Small intestine (tissue), 7 donors: ENCODE results near the gene HADHA. TPM values are rescaled to one million over a fixed set of nuclear protein-coding genes. Genes with fewer than 3 reads are reported as not detected.
A peak's percentile ranks its signal among the peaks of the same experiment; 100 is the strongest.

Experiments used
- DNase-seq, 2 donors: peaks; one replicate each; pipeline versions ENCODE4 v3.0.0 to v3.0.0-alpha.2; 2013
- FAIRE-seq: peaks from 2 replicates; lab custom pipeline; 2012; peaks lifted over from hg19 to GRCh38; lab: Jason Lieb, UNC
- H3K27ac ChIP-seq, 3 donors: one replicate each; pipeline ENCODE4 v1.5.1; 2013; ENCODE audit warnings: low read length in 2 of 3, mild to moderate bottlenecking in 2 of 3, control low read depth in 1 of 3, inconsistent platforms in 1 of 3, low read depth in 1 of 3, moderate library complexity in 1 of 3
- H3K27me3 ChIP-seq, 3 donors: one replicate each; pipeline ENCODE4 v1.6.1; 2013; ENCODE audit warnings: low read length in 3 of 3, inconsistent platforms in 1 of 3; ENCODE audit not compliant: control insufficient read depth in 3 of 3, insufficient read depth in 3 of 3
- H3K36me3 ChIP-seq, 3 donors: one replicate each; pipeline ENCODE4 v1.6.1; 2013; ENCODE audit warnings: low read length in 3 of 3, inconsistent platforms in 1 of 3, low read depth in 1 of 3, mild to moderate bottlenecking in 1 of 3, moderate library complexity in 1 of 3; ENCODE audit not compliant: control insufficient read depth in 3 of 3, insufficient read depth in 2 of 3
- H3K4me1 ChIP-seq, 3 donors: one replicate each; pipeline ENCODE4 v1.6.1; 2013; ENCODE audit warnings: low read length in 2 of 3, inconsistent platforms in 1 of 3, low read depth in 1 of 3, mild to moderate bottlenecking in 1 of 3, moderate library complexity in 1 of 3; ENCODE audit not compliant: control insufficient read depth in 3 of 3, insufficient read depth in 2 of 3
- H3K4me3 ChIP-seq, 3 donors: one replicate each; pipeline ENCODE4 v1.5.1; 2013; ENCODE audit warnings: low read length in 3 of 3, control low read depth in 1 of 3, inconsistent platforms in 1 of 3, low read depth in 1 of 3, mild to moderate bottlenecking in 1 of 3, moderate library complexity in 1 of 3
- H3K9me3 ChIP-seq, 2 donors: one replicate each; pipeline ENCODE4 v1.6.1; 2013; ENCODE audit warnings: low read depth in 1 of 2, low read length in 1 of 2; ENCODE audit not compliant: control insufficient read depth in 2 of 2, insufficient read depth in 1 of 2
- WGBS, 3 donors: extraction: QIAGEN DNeasy Blood & Tissue Kit; methylation state at CpG; one replicate each; pipeline ENCODE4 v1.1.7; 2013; 5-methylcytosine and 5-hydroxymethylcytosine counted together
- polyA plus RNA-seq, 4 donors: library from polyadenylated mRNA; stranded (reverse) in 3 of 4; unstranded in 1 of 4; fragments of 200-250 nt in 3 of 4; fragments of 120-200 nt in 1 of 4; gene quantifications; one replicate each; pipeline versions ENCODE4 v1.2.1 to v1.2.3, GENCODE V29; 2013
- donor health status: healthy with polysubstance abuse.
- donor health status: control.
- donor health status: control.
- donor health status: Bipolar disorder and iron deficiency.
- donor health status: healthy.

Gene HADHA
- polyA plus RNA-seq, 4 donors, result 145 to 217 (median 189) TPM

DNA sequence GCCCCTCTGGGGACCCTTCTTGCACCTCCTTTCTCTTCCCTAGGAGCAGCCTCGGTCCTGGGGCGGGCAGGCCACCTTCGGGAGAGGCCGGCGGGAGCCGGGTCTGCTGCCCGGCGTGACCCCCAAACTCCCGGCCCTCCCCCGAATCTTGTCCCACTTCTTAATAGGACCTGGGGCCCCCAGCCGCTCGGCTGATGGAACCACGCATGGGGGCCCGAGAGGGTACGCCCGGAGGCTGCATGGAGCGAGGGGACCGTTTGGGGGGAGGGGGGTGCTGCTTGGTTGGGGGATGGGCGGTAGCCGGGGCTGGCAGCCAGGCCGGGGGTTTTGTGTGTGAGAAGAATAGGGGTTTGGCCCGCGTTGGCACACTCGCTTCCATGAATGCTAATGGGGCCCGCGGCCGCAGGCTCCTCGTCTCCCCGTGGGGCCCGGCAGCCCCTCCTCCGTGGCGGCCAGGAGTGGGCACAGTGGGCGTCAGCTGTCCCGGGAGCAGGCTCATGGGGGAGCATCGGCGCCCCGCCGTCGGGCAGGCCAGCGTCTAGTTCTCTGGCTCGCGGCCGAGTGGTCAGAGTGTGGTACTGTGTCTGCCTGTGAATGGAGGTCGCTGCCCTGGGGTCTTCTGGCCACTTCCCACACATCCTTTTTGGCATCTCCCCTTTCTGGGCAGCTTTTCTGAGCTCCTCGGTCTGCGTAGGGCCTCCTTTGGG lies 70.5 kb downstream of the HADHA start:
- Histone ChIP-seq H3K27me3 (peaks cover 0 to 38% (median 19%) of the 10 kb centered on the region in 3 donors), H3K27ac (no peak overlapping the region), H3K36me3 (no peaks in the 10 kb centered on the region), H3K4me1 (peaks cover 0 to 4% (median 0%) of the 10 kb centered on the region in 3 donors), H3K4me3 (peak overlapping the region in 1 of 3 donors; percentile 41), H3K9me3 (no peaks in the 10 kb centered on the region)
- DNase-seq (no peak), FAIRE-seq (no peak)
- WGBS, 3 donors, result 22 to 32% (median 30%) methylated on average over 35 to 46 of the region's 46 CpGs

DNA sequence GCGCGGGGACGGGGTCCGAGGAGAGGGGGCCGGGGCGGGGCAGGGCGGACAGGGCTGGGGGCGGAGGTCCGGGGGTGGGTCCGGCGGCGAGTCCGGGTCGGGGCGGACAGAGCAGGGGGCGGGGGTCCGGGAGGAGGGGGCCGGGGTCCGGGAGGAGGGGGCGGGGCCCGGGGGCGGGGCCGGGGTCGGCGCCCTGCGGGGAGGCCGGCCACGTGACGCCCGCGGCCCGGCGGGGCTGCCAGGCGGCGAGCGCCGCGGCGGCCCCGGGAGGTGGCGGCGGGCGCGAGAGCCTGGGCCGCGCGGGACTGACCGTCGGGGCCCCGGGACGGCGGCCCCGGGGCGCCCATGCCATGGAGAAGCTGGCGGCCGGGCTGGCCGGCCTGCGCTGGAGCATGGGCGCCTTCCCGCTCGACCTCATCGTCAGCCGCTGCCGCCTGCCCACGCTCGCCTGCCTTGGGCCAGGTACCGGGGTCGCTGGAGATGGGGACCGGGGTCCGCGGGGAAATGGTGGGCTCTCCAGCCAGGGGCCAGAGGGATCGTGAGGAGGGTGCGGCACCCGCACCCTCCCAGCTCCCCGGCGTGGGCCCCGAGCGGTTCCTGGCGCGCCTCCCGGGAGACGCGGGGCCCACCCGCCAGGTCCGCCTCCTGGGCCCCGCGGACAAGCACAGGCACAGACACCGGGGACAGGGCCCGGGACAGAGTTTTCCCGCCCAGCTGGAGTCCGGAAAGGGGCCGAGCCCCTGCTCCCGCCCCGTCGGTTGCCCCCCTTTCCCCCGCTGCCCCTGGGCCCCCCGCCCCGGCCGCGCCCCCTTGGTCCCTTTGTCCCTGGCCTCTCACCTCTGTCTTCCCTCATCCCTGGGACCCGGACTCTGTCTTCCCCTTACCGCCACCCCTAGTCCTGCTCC lies 71.3 kb downstream of the HADHA start, which contains the start of gene GAREM2:
GAREM2 (plus strand) TSS at position 218 of the 905 bp plus-strand sequence; CDS start at position 351, 133 bp downstream.
- H3K4me3 ChIP-seq, result peak within 1 kb of the TSS; percentile 12 to 56 (median 41)
- no peaks in the 10 kb centered on the region for H3K9me3 ChIP-seq
- H3K36me3 ChIP-seq, result no peaks in the 10 kb centered on the region
- peaks cover 0 to 38% (median 19%) of the 10 kb centered on the region in 3 donors for H3K27me3 ChIP-seq
- no peak within 1 kb of the TSS for H3K27ac ChIP-seq
- WGBS, 3 donors, result 1 to 3% (median 2%) methylated on average over 10 to 102 of the region's 102 CpGs
- H3K4me1 ChIP-seq, result peaks cover 0 to 4% (median 0%) of the 10 kb centered on the region in 3 donors
- DNase-seq, result peak in 1 of 2 donors; percentile 48
- FAIRE-seq, result no peak

DNA sequence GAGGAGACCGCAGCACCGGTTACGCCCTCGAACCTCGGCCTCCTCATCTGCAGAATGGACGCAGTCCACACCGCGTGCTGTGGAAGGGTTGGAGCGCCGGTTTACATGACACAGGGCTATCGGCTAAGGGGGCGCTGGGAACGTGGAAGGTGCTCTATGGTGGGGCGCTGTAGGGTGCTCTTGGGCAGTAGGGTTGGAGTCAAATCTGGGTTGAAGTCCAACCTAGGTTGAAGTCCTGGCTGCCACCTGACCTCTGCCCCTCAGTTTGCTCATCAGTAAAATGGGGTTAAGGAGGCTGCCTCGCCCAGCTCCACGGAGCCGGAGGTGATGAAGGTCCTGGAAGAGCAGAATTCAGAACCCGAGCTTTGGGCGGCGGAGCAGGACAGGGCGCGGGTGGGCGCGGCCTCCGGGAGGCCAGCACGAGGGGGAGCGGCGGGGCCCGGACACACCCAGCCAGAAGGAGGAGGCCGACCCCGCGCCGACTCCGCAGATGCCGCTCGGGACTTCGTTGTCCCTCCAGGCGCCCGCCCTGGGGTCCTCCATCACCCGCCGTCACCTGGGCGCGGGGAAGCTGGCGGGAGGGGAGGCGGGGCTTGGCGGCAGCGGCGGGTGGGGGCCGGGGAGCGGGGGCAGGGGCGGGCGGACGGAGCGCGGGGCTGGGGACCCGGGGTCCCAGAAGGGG lies 72.1 kb downstream of the HADHA start:
- peak overlapping the region in 1 of 3 donors; percentile 56 for H3K4me3 ChIP-seq
- H3K4me1 ChIP-seq, result peaks cover 0 to 4% (median 0%) of the 10 kb centered on the region in 3 donors
- FAIRE-seq (no peak), DNase-seq (peak in 1 of 2 donors; percentile 45)
- peaks cover 0 to 38% (median 19%) of the 10 kb centered on the region in 3 donors for H3K27me3 ChIP-seq
- no peak overlapping the region for H3K27ac ChIP-seq
- no peaks in the 10 kb centered on the region for H3K9me3 ChIP-seq
- no peaks in the 10 kb centered on the region for H3K36me3 ChIP-seq
- WGBS, 3 donors, result 15 to 25% (median 19%) methylated on average over 39 to 56 of the region's 56 CpGs

DNA sequence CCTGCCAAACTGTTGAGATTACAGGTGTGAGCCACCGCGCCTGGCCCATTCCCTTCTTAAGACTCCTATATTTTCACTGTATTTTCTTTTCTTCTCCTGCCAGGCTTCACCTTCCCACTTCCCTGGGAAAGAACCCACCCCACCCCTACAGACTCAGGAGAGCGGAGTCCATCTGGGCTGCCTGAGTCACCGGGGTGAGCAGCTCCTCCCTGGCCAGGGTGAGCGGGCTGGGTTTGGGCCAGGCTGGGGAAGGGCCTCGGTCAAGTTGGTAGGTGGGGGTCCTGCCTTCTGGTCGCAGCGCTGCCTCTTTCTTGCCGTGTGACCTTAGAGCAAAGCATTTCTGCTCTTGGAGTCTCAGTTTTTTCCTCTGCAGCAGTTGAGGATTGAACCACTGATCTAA lies 73.6 kb downstream of the HADHA start:
- peaks cover 0 to 4% (median 0%) of the 10 kb centered on the region in 3 donors for H3K4me1 ChIP-seq
- no peak overlapping the region for H3K27ac ChIP-seq
- no peaks in the 10 kb centered on the region for H3K36me3 ChIP-seq
- no peaks in the 10 kb centered on the region for H3K9me3 ChIP-seq
- 35 to 72% (median 47%) methylated on average over 9 of the region's 9 CpGs for WGBS, 3 donors
- FAIRE-seq, result no peak
- H3K4me3 ChIP-seq, result no peak overlapping the region
- DNase-seq, result peak; percentile 44 to 64
- H3K27me3 ChIP-seq, result peaks cover 0 to 35% (median 19%) of the 10 kb centered on the region in 3 donors

DNA sequence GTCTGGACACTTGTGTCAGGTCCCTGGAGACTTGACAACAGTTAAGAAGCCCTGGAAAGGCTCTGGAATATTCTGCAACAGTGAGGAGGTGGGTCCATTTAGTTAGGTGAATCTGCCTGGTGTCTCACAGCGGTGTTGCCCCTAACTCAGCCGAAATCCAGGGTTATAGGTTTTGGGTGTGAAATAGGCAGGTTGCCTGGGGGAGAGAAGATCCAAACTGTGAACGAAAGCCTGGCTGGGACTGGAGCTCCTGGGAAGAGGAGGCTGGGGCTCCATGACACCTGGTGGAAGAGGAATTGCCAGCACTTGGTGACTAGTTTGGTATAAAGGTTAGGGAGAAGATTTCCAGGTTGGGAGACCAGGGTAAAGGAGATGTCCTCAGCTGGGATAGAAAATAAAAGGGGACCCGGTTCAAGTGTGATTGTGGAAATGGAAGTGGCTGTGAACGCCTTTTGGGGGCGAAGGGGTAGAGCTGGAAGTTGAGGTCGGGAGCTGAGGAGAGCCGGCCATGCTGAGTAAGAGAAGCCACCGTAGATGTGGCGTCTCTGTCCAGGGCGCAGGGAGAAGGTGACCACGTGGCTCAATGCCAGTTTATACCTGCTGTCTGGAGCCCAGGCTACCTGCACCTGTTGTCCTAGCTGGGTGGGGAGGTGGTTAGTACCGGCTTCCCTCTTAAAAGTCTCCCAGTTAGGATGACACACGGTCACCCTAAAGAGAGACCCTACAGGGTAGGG lies 74.6 kb downstream of the HADHA start:
- no peak for FAIRE-seq

DNA sequence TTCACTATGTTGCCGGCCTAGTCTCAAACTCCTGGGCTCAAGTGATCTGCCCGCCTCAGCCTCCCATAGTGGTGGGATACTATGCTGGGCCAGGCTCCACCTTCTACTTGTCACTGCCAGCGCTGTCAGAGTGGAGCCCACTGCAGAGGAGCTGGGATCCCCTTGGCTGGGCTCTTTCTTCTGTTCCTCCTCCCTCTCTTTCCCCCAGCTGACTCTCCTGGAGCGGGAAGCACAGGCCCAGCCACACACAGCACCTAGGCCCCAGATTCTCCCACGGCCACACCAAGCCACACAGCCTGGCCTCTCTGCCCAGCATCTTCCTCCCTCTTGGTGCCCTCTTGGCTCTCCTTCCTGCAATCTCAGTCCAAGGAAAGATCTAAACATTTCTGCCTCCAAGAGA lies 75.2 kb downstream of the HADHA start:
- Histone ChIP-seq H3K4me1 (peaks cover 0 to 12% (median 0%) of the 10 kb centered on the region in 3 donors), H3K27ac (no peak overlapping the region), H3K27me3 (peaks cover 0 to 20% (median 12%) of the 10 kb centered on the region in 3 donors), H3K9me3 (no peaks in the 10 kb centered on the region), H3K4me3 (no peak overlapping the region), H3K36me3 (no peaks in the 10 kb centered on the region)
- FAIRE-seq (no peak), DNase-seq (no peak)
- 94 to 95% (median 94%) methylated on average over 5 of the region's 5 CpGs for WGBS, 3 donors

More for the DNA sequence above, 74.6 kb downstream of the HADHA start:
- Histone ChIP-seq H3K4me1 (peaks cover 0 to 6% (median 0%) of the 10 kb centered on the region in 3 donors), H3K4me3 (no peak overlapping the region), H3K27me3 (peaks cover 0 to 26% (median 17%) of the 10 kb centered on the region in 3 donors), H3K36me3 (no peaks in the 10 kb centered on the region), H3K9me3 (no peaks in the 10 kb centered on the region), H3K27ac (no peak overlapping the region)
- 80 to 84% (median 83%) methylated on average over 14 of the region's 14 CpGs for WGBS, 3 donors
- DNase-seq, result no peak

DNA sequence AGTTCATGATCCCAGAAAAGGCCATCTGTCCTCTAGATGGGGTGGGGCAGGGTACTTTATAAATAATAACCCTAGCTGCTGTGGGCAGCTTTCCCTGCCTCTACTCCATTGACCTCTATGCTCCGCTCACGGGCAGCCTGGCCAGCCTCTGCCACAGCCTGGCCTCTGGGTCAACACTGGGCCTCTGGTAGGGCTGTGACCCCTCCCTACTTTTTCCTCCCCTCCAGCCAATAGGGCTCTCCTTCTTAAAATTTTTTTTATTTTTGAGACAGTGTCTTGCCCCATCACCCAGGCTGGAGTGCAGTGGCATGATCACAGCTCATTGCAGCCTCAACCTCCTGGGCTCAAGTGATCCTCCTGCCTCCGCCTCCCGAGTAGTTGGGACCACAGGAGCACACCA lies 75.6 kb downstream of the HADHA start:
- no peak for FAIRE-seq
- no peak overlapping the region for H3K27ac ChIP-seq
- DNase-seq, result no peak
- H3K36me3 ChIP-seq, result no peaks in the 10 kb centered on the region
- peaks cover 0 to 12% (median 0%) of the 10 kb centered on the region in 3 donors for H3K4me1 ChIP-seq
- peaks cover 0 to 15% (median 9%) of the 10 kb centered on the region in 3 donors for H3K27me3 ChIP-seq
- 92 to 93% (median 93%) methylated on average over 4 of the region's 4 CpGs for WGBS, 3 donors
- no peaks in the 10 kb centered on the region for H3K9me3 ChIP-seq
- H3K4me3 ChIP-seq, result no peak overlapping the region
